IMR-90 (cell line): ENCODE data around the gene NF2. TPM values are rescaled to one million over a fixed set of nuclear protein-coding genes. Genes with fewer than 3 reads are reported as not detected.

ENCODE experiments used
- ATAC-seq: fragments of 200-7000 bp; cut with Tn5 transposase; 2 replicates; pipeline ENCODE4 v1.9.1; 2020; ENCODE audit warnings: low read depth, mild to moderate bottlenecking, moderate library complexity
- BruUV-seq: library from RNA; stranded (reverse); fragments of 400-500 nt; replicated peaks from 2 replicates; lab custom pipeline; 2021; lab: Mats Ljungman, UMichigan
- CTCF ChIA-PET: fragments of 300-600 bp; formaldehyde crosslinking; extraction: SDS; loops from one replicate; lab custom pipeline; 2021; ENCODE audit warnings: antibody characterized with exemption; lab: Yijun Ruan, JAX
- POLR2A ChIA-PET: fragments of 300-600 bp; sonication (Branson Sonifier 250); formaldehyde crosslinking; loops from one replicate; lab custom pipeline; 2022; ENCODE audit warnings: antibody characterized with exemption; ENCODE audit not compliant: unreplicated experiment; lab: Charles Lee
- DNase-seq: peaks from one replicate; pipeline ENCODE4 v3.0.0; 2013
- H2AFZ ChIP-seq: replicated peaks from 2 replicates; pipeline ENCODE3; 2013; ENCODE audit warnings: low read length, mild to moderate bottlenecking; ENCODE audit not compliant: poor library complexity
- H2AK5ac ChIP-seq: 2 replicates; pipeline ENCODE4 v1.6.1; 2013; ENCODE audit warnings: low read depth, low read length, inconsistent platforms
- H2AK9ac ChIP-seq: replicated peaks from 2 replicates; pipeline ENCODE3; 2013; ENCODE audit warnings: mild to moderate bottlenecking, low read depth, low read length, moderate library complexity; ENCODE audit not compliant: poor library complexity
- H2BK120ac ChIP-seq: 2 replicates; pipeline ENCODE4 v1.6.1; 2013; ENCODE audit warnings: low read depth, low read length, inconsistent platforms
- H2BK15ac ChIP-seq: 3 replicates; pipeline ENCODE4 v1.6.1; 2013; ENCODE audit warnings: low read depth, low read length, inconsistent platforms
- H2BK20ac ChIP-seq: 2 replicates; pipeline ENCODE4 v1.6.1; 2013; ENCODE audit warnings: low read depth, mild to moderate bottlenecking, inconsistent platforms, low read length, moderate library complexity
- H2BK5ac ChIP-seq: 2 replicates; pipeline ENCODE4 v1.6.1; 2013; ENCODE audit warnings: mild to moderate bottlenecking, low read depth, low read length, inconsistent platforms; ENCODE audit not compliant: poor library complexity, severe bottlenecking
- H3K14ac ChIP-seq: replicated peaks from 2 replicates; pipeline ENCODE4 v1.6.1; 2013; ENCODE audit warnings: low read depth, low read length, inconsistent platforms
- H3K18ac ChIP-seq: 2 replicates; pipeline ENCODE4 v1.6.1; 2013; ENCODE audit warnings: low read depth, low read length, control low read depth
- H3K23ac ChIP-seq: 2 replicates; pipeline ENCODE4 v1.6.1; 2013; ENCODE audit warnings: low read depth, low read length, inconsistent platforms
- H3K27ac ChIP-seq: 2 replicates; pipeline ENCODE4 v1.5.1; 2013; ENCODE audit warnings: mild to moderate bottlenecking, control low read depth, low read length; ENCODE audit not compliant: insufficient read depth
- H3K27me3 ChIP-seq: 2 replicates; pipeline ENCODE4 v1.6.1; 2013; ENCODE audit warnings: low read length; ENCODE audit not compliant: control insufficient read depth, insufficient read depth
- H3K36me3 ChIP-seq: 2 replicates; pipeline ENCODE4 v1.6.1; 2013; ENCODE audit warnings: low read length, mixed read lengths; ENCODE audit not compliant: control insufficient read depth, insufficient read depth
- H3K4ac ChIP-seq: 2 replicates; pipeline ENCODE4 v1.6.1; 2013; ENCODE audit warnings: low read depth, low read length, inconsistent platforms
- H3K4me1 ChIP-seq: 2 replicates; pipeline ENCODE4 v1.6.1; 2013; ENCODE audit warnings: low read length, mixed read lengths; ENCODE audit not compliant: control insufficient read depth, insufficient read depth
- H3K4me2 ChIP-seq: 2 replicates; pipeline ENCODE4 v1.6.1; 2013; ENCODE audit warnings: low read depth, mild to moderate bottlenecking, control low read depth, low read length, moderate library complexity
- H3K4me3 ChIP-seq: 2 replicates; pipeline ENCODE4 v1.5.1; 2013; ENCODE audit warnings: low read depth, mild to moderate bottlenecking, control low read depth, low read length, moderate library complexity; ENCODE audit not compliant: insufficient read depth
- H3K56ac ChIP-seq: 2 replicates; pipeline ENCODE4 v1.6.1; 2013; ENCODE audit warnings: low read length, inconsistent platforms; ENCODE audit not compliant: insufficient read depth; ENCODE audit errors: extremely low read depth
- H3K79me1 ChIP-seq, 2 experiments: 2 replicates each; pipeline ENCODE4 v1.6.1; 2013; ENCODE audit warnings: low read length in 2 of 2, inconsistent platforms in 1 of 2, low read depth in 1 of 2
- H3K9ac ChIP-seq: 2 replicates; pipeline ENCODE4 v1.6.1; 2013; ENCODE audit warnings: low read depth, low read length, control low read depth
- H3K9me1 ChIP-seq: 2 replicates; pipeline ENCODE4 v1.6.1; 2013; ENCODE audit warnings: low read length, inconsistent platforms; ENCODE audit not compliant: insufficient read depth
- H3K9me3 ChIP-seq: 2 replicates; pipeline ENCODE4 v1.6.1; 2013; ENCODE audit warnings: low read length; ENCODE audit not compliant: control insufficient read depth, insufficient read depth
- H4K20me1 ChIP-seq: 2 replicates; pipeline ENCODE4 v1.6.1; 2013; ENCODE audit warnings: low read length, inconsistent platforms; ENCODE audit not compliant: insufficient read depth
- H4K5ac ChIP-seq: 2 replicates; pipeline ENCODE4 v1.6.1; 2013; ENCODE audit warnings: mild to moderate bottlenecking, low read depth, low read length, control low read depth
- H4K8ac ChIP-seq, 2 experiments: 2 replicates each; pipeline ENCODE4 v1.6.1; 2013; ENCODE audit warnings: low read depth in 2 of 2, low read length in 2 of 2, control low read depth in 1 of 2, inconsistent platforms in 1 of 2
- H4K91ac ChIP-seq: 2 replicates; pipeline ENCODE4 v1.6.1; 2013; ENCODE audit warnings: low read depth, low read length, inconsistent platforms; ENCODE audit not compliant: insufficient read depth
- BHLHE40 ChIP-seq: fragments of 150-350 bp; IDR thresholded peaks from 2 replicates; pipeline ENCODE4 v1.6.1; 2016; ENCODE audit warnings: mild to moderate bottlenecking, low read depth, low read length
- CHD1 ChIP-seq: IDR thresholded peaks from 2 replicates; pipeline ENCODE4 v1.6.1; 2012; ENCODE audit warnings: low read depth, low read length, improper control_type of control experiment
- FOS ChIP-seq: fragments of 150-350 bp; IDR thresholded peaks from 2 replicates; pipeline ENCODE4 v1.6.1; 2016; ENCODE audit warnings: low read depth, low read length
- MXI1 ChIP-seq: IDR thresholded peaks from 2 replicates; pipeline ENCODE4 v1.6.1; 2012; ENCODE audit warnings: low read depth, mild to moderate bottlenecking, low read length, moderate library complexity, borderline replicate concordance
- POLR2A ChIP-seq: IDR thresholded peaks from 2 replicates; pipeline ENCODE4 v1.6.1; 2012; ENCODE audit warnings: mild to moderate bottlenecking, low read depth, low read length
- RAD21 ChIP-seq: IDR thresholded peaks from 2 replicates; pipeline ENCODE4 v1.6.1; 2012; ENCODE audit warnings: low read length, improper control_type of control experiment
- RFX5 ChIP-seq: IDR thresholded peaks from 2 replicates; pipeline ENCODE4 v1.8.0; 2012; ENCODE audit warnings: low read depth, mild to moderate bottlenecking, low read length, moderate library complexity
- SMC3 ChIP-seq: fragments of 150-350 bp; IDR thresholded peaks from 2 replicates; pipeline ENCODE4 v1.6.1; 2016; ENCODE audit warnings: low read depth, mild to moderate bottlenecking, antibody characterized with exemption, low read length, moderate library complexity
- WGBS, 2 experiments: methylation state at CpG; one replicate each; pipeline versions ENCODE4 v1.1.5 to v1.1.7; 2013; ENCODE audit warnings: missing lambda C conversion rate in 2 of 2; ENCODE audit not compliant: insufficient read length in 1 of 2; ENCODE audit errors: extremely low coverage in 2 of 2; 5-methylcytosine and 5-hydroxymethylcytosine counted together
- dilution Hi-C: fragments of 300-500 bp; cut with HindIII; formaldehyde crosslinking; loops from one replicate; pipeline ENCODE4 v1.14.3; 2018; ENCODE audit warnings: low sequenced_read_pairs; ENCODE audit not compliant: unreplicated experiment
- in situ Hi-C: fragments of 300-500 bp; cut with MboI; formaldehyde crosslinking; loops from 3 replicates; pipeline ENCODE4 v1.14.3; 2019; ENCODE audit warnings: low sequenced_read_pairs, inconsistent platforms, mixed read lengths
- intact Hi-C: fragments of 100-400 bp; cut with micrococcal nuclease; formaldehyde crosslinking; loops from 2 replicates; pipeline ENCODE4 v1.10.0; 2022
- polyA plus RNA-seq, 3 experiments: library from polyadenylated mRNA; depleted of rRNA; stranded (reverse); fragments of >200 nt; gene quantifications; 2 replicates each; pipeline ENCODE4 v1.2.3, GENCODE V29; 2012; ENCODE audit warnings: low replicate concordance in 1 of 3
- total RNA-seq: library from RNA; depleted of rRNA; stranded (reverse); fragments of >200 nt; gene quantifications from 2 replicates; pipeline ENCODE4 v1.2.3, GENCODE V29; 2012
- TF ChIP-seq, protein P1 (sequence below): fragments of 150-350 bp; IDR thresholded peaks from 2 replicates; pipeline ENCODE4 v1.6.1; 2017; ENCODE audit warnings: mild to moderate bottlenecking, antibody characterized with exemption, low read length, low read depth

NF2 gene
- total and polyA plus RNA-seq, 2 of the 4 experiments (the other 2 are of a cell fraction) = 59.0 to 151 TPM

GRCh38 chr22:29638678-29639077 lies 35.2 kb downstream of the NF2 start:
- Histone ChIP-seq H3K9me1 (0 out of 2 replicates have a peak, but pooled peaks cover 4% of the 10 kb centered on the region), H2BK15ac (no peak overlapping the region), H3K23ac (no peak overlapping the region), H2AK5ac (no peak overlapping the region), H3K14ac (no peak overlapping the region), H3K56ac (no peak overlapping the region), H3K4me2 (no peak overlapping the region), H2BK120ac (no peak overlapping the region), H2AK9ac (no peak overlapping the region), H3K4me1 (peaks cover 4% of the 10 kb centered on the region; the same call in 1 of the 2 replicates), H3K27ac (no peak overlapping the region), H2AFZ (no peak overlapping the region), H4K8ac (no peak overlapping the region), H3K27me3 (no peaks in the 10 kb centered on the region), H3K4me3 (no peak overlapping the region), H4K5ac (no peak overlapping the region), H2BK20ac (no peak overlapping the region), H3K36me3 (peaks cover 11% of the 10 kb centered on the region), H4K91ac (no peak overlapping the region), H3K79me1 (peaks cover 43 to 66% of the 10 kb centered on the region in 2 experiments), H3K18ac (no peak overlapping the region), H3K9me3 (no peaks in the 10 kb centered on the region), H2BK5ac (no peak overlapping the region), H3K9ac (no peak overlapping the region), H4K20me1 (peaks cover 22% of the 10 kb centered on the region), H3K4ac (no peak overlapping the region)
- ATAC-seq = no peak
- intact Hi-C loops = no loop called here
- no CpG with 5 or more reads among the region's 1 CpG for WGBS, 2 experiments
- DNase-seq = no peak
- POLR2A ChIA-PET = no interaction called here
- in situ Hi-C loops = loop anchor here (10.0 kb wide), 2 partner anchors 366 to 446 kb away; partner anchors contain the start of gene HORMAD2
- BruUV-seq = no TSS peak
- CTCF ChIA-PET = interaction anchor here (0.5 kb wide), 1 partner anchor 42 kb away, joined by 6 read pairs; no protein-coding TSS in a partner anchor
- dilution Hi-C loops = no loop called here
- TF ChIP-seq MXI1 (no peak), RFX5 (no peak), RAD21 (no peak), SMC3 (no peak), POLR2A (no peak), BHLHE40 (no peak), FOS (no peak), CHD1 (no peak)
- TF ChIP-seq, protein P1, sequence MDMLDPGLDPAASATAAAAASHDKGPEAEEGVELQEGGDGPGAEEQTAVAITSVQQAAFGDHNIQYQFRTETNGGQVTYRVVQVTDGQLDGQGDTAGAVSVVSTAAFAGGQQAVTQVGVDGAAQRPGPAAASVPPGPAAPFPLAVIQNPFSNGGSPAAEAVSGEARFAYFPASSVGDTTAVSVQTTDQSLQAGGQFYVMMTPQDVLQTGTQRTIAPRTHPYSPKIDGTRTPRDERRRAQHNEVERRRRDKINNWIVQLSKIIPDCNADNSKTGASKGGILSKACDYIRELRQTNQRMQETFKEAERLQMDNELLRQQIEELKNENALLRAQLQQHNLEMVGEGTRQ = no peak
